ENCODE results near the gene SULT4A1. TPM values are rescaled to one million over a fixed set of nuclear protein-coding genes. Genes with fewer than 3 reads are reported as not detected.

Gene SULT4A1
- total and polyA plus RNA-seq, 9 of the 15 experiments (the other 6 are each of a cell fraction or from before 2014, with no cell fraction given): 0.03 to 0.20 (median 0.09) TPM; not detected in 3

DNA sequence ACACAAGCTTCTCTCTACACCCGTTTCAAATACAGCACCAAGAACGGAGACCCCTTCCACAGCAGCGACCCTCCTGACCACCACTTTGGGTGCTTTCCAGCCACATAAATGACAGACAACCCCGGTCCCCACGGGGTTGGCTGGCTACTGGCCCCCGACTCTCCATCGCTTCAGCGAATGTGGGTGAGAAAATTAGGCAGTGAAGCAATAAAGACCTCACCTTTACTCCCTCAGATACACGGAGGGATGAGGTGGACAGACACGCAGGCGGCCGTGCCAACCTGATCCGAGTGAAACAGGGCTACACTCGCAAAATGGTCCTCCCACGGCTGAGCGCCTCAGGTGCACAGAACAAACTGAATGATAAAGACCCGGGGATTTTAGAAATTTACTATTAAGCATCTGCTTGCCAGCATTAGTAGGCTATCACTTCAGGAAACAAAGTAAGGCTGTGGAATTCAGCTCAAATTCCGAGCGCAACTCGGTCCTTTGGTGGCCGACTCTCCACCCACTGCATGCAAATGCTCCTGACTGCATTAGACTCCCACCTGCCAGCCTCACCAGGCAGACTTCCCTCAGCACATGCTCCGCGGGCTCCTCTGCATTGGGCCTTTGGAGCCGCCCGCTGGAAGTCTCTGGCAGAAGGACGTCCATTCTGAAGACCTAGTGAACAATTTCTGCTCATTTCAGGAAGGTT, 37.4 kb downstream of the SULT4A1 start:
- peaks cover 6 to 70% of the 10 kb centered on the region in 2 experiments; a peak in 3 of 5 replicates for H3K27me3 ChIP-seq (ENCODE audit: control insufficient read depth in 2 of 2, insufficient read depth in 2 of 2, low read length in 2 of 2)
- H3K27ac ChIP-seq (ENCODE audit: extremely low read depth, low read depth, low read length): no peak overlapping the region
- no peaks in the 10 kb centered on the region for H3K36me3 ChIP-seq (ENCODE audit: control insufficient read depth, insufficient read depth, low read length)
- H3K9ac ChIP-seq (ENCODE audit: insufficient read depth in 1 of 2, low read depth in 2 of 2, low read length in 2 of 2): no peak overlapping the region
- in situ Hi-C loops (cut with MboI) (no loop called here), intact Hi-C loops (cut with micrococcal nuclease) (no loop called here)
- H3K4me1 ChIP-seq (replicated peaks in 1 of 2; ENCODE audit: control insufficient read depth in 2 of 2, insufficient read depth in 2 of 2, low read length in 2 of 2): no peaks in the 10 kb centered on the region; a peak in 1 of 5 replicates
- no peak overlapping the region for H3K4me3 ChIP-seq
- H3K9me3 ChIP-seq (replicated peaks; ENCODE audit: control insufficient read depth, insufficient read depth, low read depth, low read length): no peaks in the 10 kb centered on the region
- H3K79me2 ChIP-seq (ENCODE audit: control insufficient read depth, insufficient read depth, low read length): no peaks in the 10 kb centered on the region
- H2AFZ ChIP-seq (ENCODE audit: low read depth, low read length): no peak overlapping the region
- H3K4me2 ChIP-seq (ENCODE audit: insufficient read depth, low read length): no peak overlapping the region
- no TSS peak for BruUV-seq (replicated peaks)
- under 1% methylated on average over 24 of the region's 26 CpGs for WGBS (ENCODE audit: insufficient coverage, low coverage, missing lambda C conversion rate)
- FAIRE-seq (no peak), ATAC-seq (no peak), DNase-seq (ENCODE audit: extremely low read depth in 1 of 4, low spot score in 3 of 4) (no peak)
- ChIA-PET POLR2A (no interaction called here), CTCF (ENCODE audit: low intra/inter-chr PET ratio) (no interaction called here)
- H4K20me1 ChIP-seq (replicated peaks; ENCODE audit: control insufficient read depth, insufficient read depth, low read length): peaks cover 5% of the 10 kb centered on the region; the same call in 1 of the 2 replicates
- TF ChIP-seq ZNF140 (CRISPR knock-in tag; IDR thresholded peaks at IDR 0.05) (no peak), ZNF766 (CRISPR knock-in tag; conservative IDR thresholded peaks at IDR 0.05) (no peak), MAFK (IDR thresholded peaks at IDR 0.05; ENCODE audit: low read length) (no peak), BCOR (IDR thresholded peaks at IDR 0.05) (no peak), ZNF253 (CRISPR knock-in tag; conservative IDR thresholded peaks at IDR 0.05) (no peak), HNRNPLL (IDR thresholded peaks at IDR 0.05; ENCODE audit: low read depth, low read length, poor library complexity, severe bottlenecking) (no peak), MTA1 (IDR thresholded peaks at IDR 0.05; ENCODE audit: borderline replicate concordance) (no peak), ILK (tag; IDR thresholded peaks at IDR 0.05; ENCODE audit: borderline replicate concordance, low read depth) (no peak), HMG20B (CRISPR knock-in tag; IDR thresholded peaks at IDR 0.05) (no peak), TARDBP (IDR thresholded peaks at IDR 0.05) (no peak), FOXA3 (CRISPR knock-in tag; conservative IDR thresholded peaks at IDR 0.05 in 1 of 2, IDR thresholded peaks at IDR 0.05 in 1 of 2) (no peak), PTRF (tag; IDR thresholded peaks at IDR 0.05) (no peak), CREBBP (IDR thresholded peaks at IDR 0.05; ENCODE audit: low read depth, low read length) (no peak), PHB (CRISPR knock-in tag; IDR thresholded peaks at IDR 0.05) (no peak), TFAP4 (CRISPR knock-in tag; IDR thresholded peaks at IDR 0.05; ENCODE audit: borderline replicate concordance) (no peak), ZEB2 (IDR thresholded peaks at IDR 0.05) (no peak)
- TF ChIP-seq, protein P1, sequence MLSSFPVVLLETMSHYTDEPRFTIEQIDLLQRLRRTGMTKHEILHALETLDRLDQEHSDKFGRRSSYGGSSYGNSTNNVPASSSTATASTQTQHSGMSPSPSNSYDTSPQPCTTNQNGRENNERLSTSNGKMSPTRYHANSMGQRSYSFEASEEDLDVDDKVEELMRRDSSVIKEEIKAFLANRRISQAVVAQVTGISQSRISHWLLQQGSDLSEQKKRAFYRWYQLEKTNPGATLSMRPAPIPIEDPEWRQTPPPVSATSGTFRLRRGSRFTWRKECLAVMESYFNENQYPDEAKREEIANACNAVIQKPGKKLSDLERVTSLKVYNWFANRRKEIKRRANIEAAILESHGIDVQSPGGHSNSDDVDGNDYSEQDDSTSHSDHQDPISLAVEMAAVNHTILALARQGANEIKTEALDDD (IDR thresholded peaks at IDR 0.05): no peak
- TF ChIP-seq, protein P2, sequence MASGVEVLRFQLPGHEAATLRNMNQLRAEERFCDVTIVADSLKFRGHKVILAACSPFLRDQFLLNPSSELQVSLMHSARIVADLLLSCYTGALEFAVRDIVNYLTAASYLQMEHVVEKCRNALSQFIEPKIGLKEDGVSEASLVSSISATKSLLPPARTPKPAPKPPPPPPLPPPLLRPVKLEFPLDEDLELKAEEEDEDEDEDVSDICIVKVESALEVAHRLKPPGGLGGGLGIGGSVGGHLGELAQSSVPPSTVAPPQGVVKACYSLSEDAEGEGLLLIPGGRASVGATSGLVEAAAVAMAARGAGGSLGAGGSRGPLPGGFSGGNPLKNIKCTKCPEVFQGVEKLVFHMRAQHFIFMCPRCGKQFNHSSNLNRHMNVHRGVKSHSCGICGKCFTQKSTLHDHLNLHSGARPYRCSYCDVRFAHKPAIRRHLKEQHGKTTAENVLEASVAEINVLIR (CRISPR knock-in tag; IDR thresholded peaks at IDR 0.05): no peak
- no peaks in the 10 kb centered on the region for H3K9me1 ChIP-seq (ENCODE audit: control insufficient read depth, insufficient read depth, low read length)
